GM10266 (cell line): ENCODE data around the gene MUC5AC.

Experiments used
- DNase-seq: peaks from one replicate; pipeline ENCODE4 v3.0.0; 2012; ENCODE audit errors: extremely low spot score
- CTCF ChIP-seq: IDR thresholded peaks from 2 replicates; pipeline ENCODE4 v1.5.1; 2012; ENCODE audit warnings: mild to moderate bottlenecking, low read depth; ENCODE audit not compliant: control insufficient read depth, insufficient read depth; ENCODE audit errors: missing control alignments

The MUC5AC gene

GRCh38 chr11:1118755-1119603 is 38.8 kb upstream of the MUC5AC start:
- DNase-seq: no peak
- TF ChIP-seq CTCF: no peak

GRCh38 chr11:1119604-1120146 is 38.1 kb upstream of the MUC5AC start:
- no peak for DNase-seq
- TF ChIP-seq CTCF: no peak

- DNase-seq: no peak
- no peak for TF ChIP-seq CTCF
Observed at GRCh38 chr11:1120532-1121330, 37.0 kb upstream of the MUC5AC start.

- no peak for DNase-seq
- no peak for TF ChIP-seq CTCF
Observed at GRCh38 chr11:1121331-1121812, 36.4 kb upstream of the MUC5AC start.

- DNase-seq: no peak
Observed at GRCh38 chr11:1121813-1122663, 35.7 kb upstream of the MUC5AC start.

GRCh38 chr11:1122664-1123002 is 35.1 kb upstream of the MUC5AC start:
- TF ChIP-seq CTCF: no peak
- no peak for DNase-seq

More at GRCh38 chr11:1121813-1122663, 35.7 kb upstream of the MUC5AC start:
- TF ChIP-seq CTCF: no peak
